ENCODE data around the gene CKB.
"Not testable (repeated sequence)": the region's sequence is repeated elsewhere in the genome, so short reads cannot be mapped to it uniquely, and the experiment has no call there.

Gene CKB

DNA sequence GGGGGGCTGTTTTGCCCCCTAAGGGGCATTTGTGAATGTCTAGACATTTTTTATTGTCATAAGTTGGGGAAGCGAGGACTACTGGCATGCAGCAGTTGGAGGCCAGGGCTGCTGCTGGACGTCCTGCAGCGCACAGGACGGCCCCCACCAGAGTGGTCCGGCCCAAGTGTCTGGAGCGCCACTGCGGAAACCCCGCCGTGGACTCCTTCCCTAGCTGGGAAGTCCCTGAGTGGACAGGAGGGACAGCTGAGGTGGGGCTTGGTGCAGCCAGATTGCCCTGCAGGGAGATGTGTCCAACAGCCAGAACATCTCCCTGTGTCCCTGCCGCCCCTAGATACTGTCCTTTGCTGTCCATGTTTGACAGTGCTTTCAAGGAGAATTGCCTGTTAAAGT is 5.5 kb downstream of the CKB start:
- no peak overlapping the region for H3K4me3 ChIP-seq (ENCODE audit: low read length)
- H3K79me1 ChIP-seq (ENCODE audit: low read length): no peaks in the 10 kb centered on the region
- H3K4me1 ChIP-seq (ENCODE audit: control insufficient read depth, low read depth, low read length): no peaks in the 10 kb centered on the region
- no peaks in the 10 kb centered on the region for H3K36me3 ChIP-seq (ENCODE audit: control insufficient read depth, insufficient read depth, low read length)
- H3K23ac ChIP-seq (ENCODE audit: low read length): no peak overlapping the region
- no peak overlapping the region for H3K18ac ChIP-seq (ENCODE audit: low read length)
- no peak overlapping the region for H2AK5ac ChIP-seq (ENCODE audit: low read length)
- no peak overlapping the region for H2BK15ac ChIP-seq (replicated peaks; ENCODE audit: low read depth)
- H4K5ac ChIP-seq (ENCODE audit: low read length): no peak overlapping the region
- H2BK5ac ChIP-seq (ENCODE audit: low read length): no peak overlapping the region
- no peak overlapping the region for H3K4me2 ChIP-seq (ENCODE audit: low read length)
- WGBS (ENCODE audit: extremely low coverage, insufficient coverage, low lambda C conversion rate): no CpG with 5 or more reads among the region's 10 CpGs
- no peak overlapping the region for H3K4ac ChIP-seq (ENCODE audit: low read depth, low read length)
- H3K56ac ChIP-seq (ENCODE audit: low read length): no peak overlapping the region
- H4K8ac ChIP-seq (ENCODE audit: low read depth, low read length): no peak overlapping the region
- no peaks in the 10 kb centered on the region for H3K79me2 ChIP-seq (ENCODE audit: control insufficient read depth, insufficient read depth, low read length)
- H3K27me3 ChIP-seq (ENCODE audit: insufficient read depth, low read length, poor library complexity): no peaks in the 10 kb centered on the region
- no peak for DNase-seq
- no peak overlapping the region for H2BK120ac ChIP-seq (ENCODE audit: low read depth, low read length)
- no peak overlapping the region for H3K27ac ChIP-seq (ENCODE audit: low read depth, low read length)
- no peak overlapping the region for H3K9ac ChIP-seq (ENCODE audit: low read length)

DNA sequence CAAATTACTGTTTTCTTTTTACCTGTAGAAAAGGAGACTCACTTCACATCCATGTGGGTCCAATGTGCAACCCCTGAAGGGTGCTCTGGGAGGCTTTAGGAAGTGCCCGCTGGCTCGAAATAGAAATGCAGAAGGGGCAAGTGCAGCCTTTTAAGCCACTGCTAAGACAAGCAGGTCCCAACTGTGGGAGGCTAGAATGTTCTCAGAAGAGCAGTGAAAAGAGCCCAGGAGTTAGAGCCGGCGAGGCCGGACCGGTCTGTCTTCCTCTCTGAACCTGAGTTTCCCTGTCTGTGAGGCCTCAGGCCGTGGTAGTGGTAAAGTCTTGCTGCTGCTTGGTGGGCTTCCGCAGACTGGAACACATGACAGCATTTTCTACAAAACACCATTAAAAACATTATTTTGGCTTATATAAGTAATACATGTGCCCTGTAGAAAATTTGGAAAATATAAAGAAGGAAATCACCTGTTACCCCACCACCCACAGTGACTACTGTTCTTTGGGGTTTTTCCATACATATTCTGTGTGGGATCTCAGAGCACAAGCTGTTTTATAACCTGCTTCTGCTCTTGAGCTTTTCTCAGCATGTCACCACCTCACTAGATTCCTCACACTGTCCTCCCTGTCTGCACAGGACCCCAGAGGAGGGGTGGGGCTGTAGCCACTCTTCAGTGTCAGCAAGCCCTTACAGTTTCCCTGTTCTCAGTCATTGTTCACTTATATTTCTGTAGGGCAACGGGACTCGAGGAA is 6.0 kb downstream of the CKB start:
- no peak overlapping the region for H2BK15ac ChIP-seq (replicated peaks; ENCODE audit: low read depth)
- H2BK120ac ChIP-seq (ENCODE audit: low read depth, low read length): no peak overlapping the region
- no peak overlapping the region for H2BK5ac ChIP-seq (ENCODE audit: low read length)
- no peaks in the 10 kb centered on the region for H3K27me3 ChIP-seq (ENCODE audit: insufficient read depth, low read length, poor library complexity)
- H3K79me1 ChIP-seq (ENCODE audit: low read length): no peaks in the 10 kb centered on the region
- no peak overlapping the region for H3K18ac ChIP-seq (ENCODE audit: low read length)
- H3K9ac ChIP-seq (ENCODE audit: low read length): no peak overlapping the region
- no CpG with 5 or more reads among the region's 10 CpGs for WGBS (ENCODE audit: extremely low coverage, insufficient coverage, low lambda C conversion rate)
- no peak overlapping the region for H3K4me3 ChIP-seq (ENCODE audit: low read length)
- H4K5ac ChIP-seq (ENCODE audit: low read length): no peak overlapping the region
- no peak overlapping the region for H2AK5ac ChIP-seq (ENCODE audit: low read length)
- no peak overlapping the region for H3K4ac ChIP-seq (ENCODE audit: low read depth, low read length)
- no peak overlapping the region for H3K27ac ChIP-seq (ENCODE audit: low read depth, low read length)
- H3K36me3 ChIP-seq (ENCODE audit: control insufficient read depth, insufficient read depth, low read length): no peaks in the 10 kb centered on the region
- H3K4me1 ChIP-seq (ENCODE audit: control insufficient read depth, low read depth, low read length): no peaks in the 10 kb centered on the region
- no peaks in the 10 kb centered on the region for H3K79me2 ChIP-seq (ENCODE audit: control insufficient read depth, insufficient read depth, low read length)
- H4K8ac ChIP-seq (ENCODE audit: low read depth, low read length): no peak overlapping the region
- no peak overlapping the region for H3K4me2 ChIP-seq (ENCODE audit: low read length)
- no peak for DNase-seq
- H3K23ac ChIP-seq (ENCODE audit: low read length): no peak overlapping the region
- H3K56ac ChIP-seq (ENCODE audit: low read length): no peak overlapping the region

DNA sequence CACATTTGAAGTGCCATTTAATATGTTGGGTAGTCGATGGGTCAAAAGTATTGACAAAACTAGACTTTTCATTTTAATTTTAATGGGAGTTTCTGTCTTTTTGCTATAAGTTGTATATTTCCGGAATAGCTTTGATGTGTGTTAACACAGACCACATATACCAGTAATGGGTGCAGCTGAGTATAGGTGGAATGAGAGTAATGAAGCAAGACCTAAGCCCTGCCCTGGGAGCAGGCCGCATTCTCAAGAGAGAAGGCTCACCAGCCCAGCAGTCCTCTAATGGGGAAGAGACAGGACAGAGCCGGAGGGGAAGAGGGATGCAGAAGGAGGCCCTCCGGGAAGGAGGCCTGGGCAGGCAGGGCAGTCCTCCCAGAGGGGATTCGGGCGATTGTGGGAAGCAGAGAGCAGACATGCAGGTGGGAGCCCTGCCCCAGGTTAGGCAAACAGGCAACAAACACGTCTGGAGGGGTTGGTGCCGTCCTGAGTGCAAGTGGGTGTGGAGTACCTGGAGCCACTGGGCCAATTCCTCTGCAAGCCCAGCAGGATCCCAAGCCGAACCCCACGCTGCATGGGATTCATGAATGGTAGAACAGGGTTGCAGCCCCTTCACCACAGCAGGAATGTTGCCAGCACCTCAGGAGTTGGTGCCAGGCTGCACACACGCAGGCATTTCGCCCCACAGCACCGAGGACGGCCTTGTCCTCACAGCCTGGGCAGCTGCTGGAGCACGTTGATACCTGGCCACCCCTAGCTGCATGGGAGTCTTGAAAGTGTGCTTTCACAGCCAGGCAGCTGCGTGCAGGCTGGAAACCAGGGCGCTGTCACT is 7.8 kb downstream of the CKB start:
- Histone ChIP-seq H2BK120ac (ENCODE audit: low read depth, low read length) (no peak overlapping the region), H3K27me3 (ENCODE audit: insufficient read depth, low read length, poor library complexity) (no peaks in the 10 kb centered on the region), H3K4me1 (ENCODE audit: control insufficient read depth, low read depth, low read length) (no peaks in the 10 kb centered on the region), H2BK5ac (ENCODE audit: low read length) (no peak overlapping the region), H3K79me1 (ENCODE audit: low read length) (no peaks in the 10 kb centered on the region), H3K4me3 (ENCODE audit: low read length) (no peak overlapping the region), H3K56ac (ENCODE audit: low read length) (no peak overlapping the region), H4K5ac (ENCODE audit: low read length) (no peak overlapping the region), H3K36me3 (ENCODE audit: control insufficient read depth, insufficient read depth, low read length) (no peaks in the 10 kb centered on the region), H2BK15ac (replicated peaks; ENCODE audit: low read depth) (no peak overlapping the region), H3K4me2 (ENCODE audit: low read length) (no peak overlapping the region), H3K79me2 (ENCODE audit: control insufficient read depth, insufficient read depth, low read length) (no peaks in the 10 kb centered on the region), H2AK5ac (ENCODE audit: low read length) (no peak overlapping the region), H3K4ac (ENCODE audit: low read depth, low read length) (no peak overlapping the region), H3K18ac (ENCODE audit: low read length) (no peak overlapping the region), H3K9ac (ENCODE audit: low read length) (no peak overlapping the region), H3K27ac (ENCODE audit: low read depth, low read length) (no peak overlapping the region), H3K23ac (ENCODE audit: low read length) (no peak overlapping the region), H4K8ac (ENCODE audit: low read depth, low read length) (no peak overlapping the region)
- DNase-seq: no peak
- no CpG with 5 or more reads among the region's 18 CpGs for WGBS (ENCODE audit: extremely low coverage, insufficient coverage, low lambda C conversion rate)

DNA sequence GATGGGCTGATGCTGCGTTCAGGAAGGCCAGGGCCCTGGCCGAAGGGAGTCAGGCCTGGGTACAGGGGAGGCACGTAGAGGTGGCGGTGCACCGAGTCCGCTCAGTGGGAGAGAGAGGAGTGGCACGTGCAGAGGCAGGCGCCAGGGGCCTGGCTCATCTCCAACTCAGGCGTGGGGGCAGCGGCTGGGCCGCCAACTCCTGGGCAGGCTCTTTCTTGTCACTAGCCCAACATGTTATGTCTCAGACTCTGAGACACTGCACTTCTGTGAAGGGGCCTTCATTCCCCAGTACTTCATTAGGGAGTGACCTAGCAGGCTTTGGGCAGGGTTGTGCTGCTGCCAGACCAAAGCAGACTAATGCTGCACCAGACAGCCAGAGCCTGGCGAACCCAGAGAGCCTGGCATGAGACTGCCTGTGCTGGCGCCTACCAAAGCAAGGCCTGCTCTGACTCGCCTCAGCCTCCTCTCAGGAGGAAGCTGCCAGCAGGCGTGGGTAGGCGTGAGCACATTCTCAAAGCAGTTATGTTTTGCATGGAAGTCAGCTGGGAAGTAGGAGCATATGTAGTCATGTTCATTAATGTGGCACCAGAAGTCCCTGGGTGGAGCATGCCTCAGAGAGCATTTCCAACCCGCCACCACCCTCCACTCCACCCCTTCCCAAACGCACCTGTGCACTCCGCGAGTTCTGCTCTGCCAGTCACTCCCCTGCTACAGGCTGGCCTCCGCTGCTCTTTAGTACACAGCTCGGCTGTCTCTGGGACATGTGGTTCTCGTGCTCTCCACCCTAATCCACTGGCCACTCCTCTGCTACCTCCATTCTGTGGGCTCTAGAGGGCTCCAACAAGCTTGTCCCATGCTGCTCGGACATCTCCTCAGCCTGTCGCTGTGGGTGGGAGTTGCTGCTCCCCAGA is 9.7 kb downstream of the CKB start:
- Histone ChIP-seq H3K79me1 (ENCODE audit: low read length) (no peaks in the 10 kb centered on the region), H3K27me3 (ENCODE audit: insufficient read depth, low read length, poor library complexity) (no peaks in the 10 kb centered on the region), H3K56ac (ENCODE audit: low read length) (no peak overlapping the region), H2AK5ac (ENCODE audit: low read length) (no peak overlapping the region), H3K4me2 (ENCODE audit: low read length) (no peak overlapping the region), H3K9ac (ENCODE audit: low read length) (no peak overlapping the region), H3K79me2 (ENCODE audit: control insufficient read depth, insufficient read depth, low read length) (no peaks in the 10 kb centered on the region), H2BK5ac (ENCODE audit: low read length) (no peak overlapping the region), H2BK15ac (replicated peaks; ENCODE audit: low read depth) (no peak overlapping the region), H3K4ac (ENCODE audit: low read depth, low read length) (no peak overlapping the region), H3K27ac (ENCODE audit: low read depth, low read length) (no peak overlapping the region), H3K36me3 (ENCODE audit: control insufficient read depth, insufficient read depth, low read length) (no peaks in the 10 kb centered on the region), H4K8ac (ENCODE audit: low read depth, low read length) (no peak overlapping the region), H3K23ac (ENCODE audit: low read length) (no peak overlapping the region), H3K18ac (ENCODE audit: low read length) (no peak overlapping the region), H4K5ac (ENCODE audit: low read length) (no peak overlapping the region), H2BK120ac (ENCODE audit: low read depth, low read length) (no peak overlapping the region), H3K4me1 (ENCODE audit: control insufficient read depth, low read depth, low read length) (no peaks in the 10 kb centered on the region), H3K4me3 (ENCODE audit: low read length) (no peak overlapping the region)
- DNase-seq: no peak
- no CpG with 5 or more reads among the region's 25 CpGs for WGBS (ENCODE audit: extremely low coverage, insufficient coverage, low lambda C conversion rate)

DNA sequence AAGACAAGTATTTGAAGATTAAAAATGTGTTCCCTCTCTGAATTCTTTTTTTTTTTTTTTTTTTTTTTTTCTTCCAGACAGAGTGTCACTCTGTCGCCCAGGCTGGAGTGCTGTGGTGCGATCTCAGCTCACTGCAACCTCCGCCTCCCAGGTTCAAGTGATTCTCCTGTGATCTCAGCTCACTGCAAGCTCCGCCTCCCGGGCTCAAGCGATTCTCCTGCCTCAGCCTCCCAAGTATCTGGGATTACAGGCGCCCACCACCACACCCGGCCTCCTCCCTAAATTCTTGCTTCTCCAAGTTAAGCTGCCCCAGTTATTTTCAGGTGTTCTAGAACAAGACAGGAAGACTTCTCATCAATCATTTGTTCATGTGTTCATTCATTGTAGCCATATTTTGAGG is 10.4 kb downstream of the CKB start:
- not testable (repeated sequence) for H4K5ac ChIP-seq (ENCODE audit: low read length); H3K79me1 ChIP-seq (ENCODE audit: low read length); H3K27ac ChIP-seq (ENCODE audit: low read depth, low read length); DNase-seq; H3K18ac ChIP-seq (ENCODE audit: low read length); H3K27me3 ChIP-seq (ENCODE audit: insufficient read depth, low read length, poor library complexity); H2BK120ac ChIP-seq (ENCODE audit: low read depth, low read length); H3K23ac ChIP-seq (ENCODE audit: low read length); H3K36me3 ChIP-seq (ENCODE audit: control insufficient read depth, insufficient read depth, low read length); H3K4me1 ChIP-seq (ENCODE audit: control insufficient read depth, low read depth, low read length); H3K56ac ChIP-seq (ENCODE audit: low read length); H2AK5ac ChIP-seq (ENCODE audit: low read length); H3K4me3 ChIP-seq (ENCODE audit: low read length); H2BK5ac ChIP-seq (ENCODE audit: low read length); H4K8ac ChIP-seq (ENCODE audit: low read depth, low read length); H3K4me2 ChIP-seq (ENCODE audit: low read length); H3K9ac ChIP-seq (ENCODE audit: low read length); H3K79me2 ChIP-seq (ENCODE audit: control insufficient read depth, insufficient read depth, low read length); H2BK15ac ChIP-seq (replicated peaks; ENCODE audit: low read depth); H3K4ac ChIP-seq (ENCODE audit: low read depth, low read length)
- WGBS (ENCODE audit: extremely low coverage, insufficient coverage, low lambda C conversion rate): no CpG with 5 or more reads among the region's 8 CpGs
